GM18511 (cell line): ENCODE measurements around the gene CHM.
"Not testable (repeated sequence)": the region's sequence is repeated elsewhere in the genome, so short reads cannot be mapped to it uniquely, and the experiment has no call there.

Source experiments
- ATAC-seq: cut with Tn5 transposase; IDR thresholded peaks from one replicate; pipeline ENCODE4 v1.9.1; 2021; ENCODE audit warnings: mild to moderate bottlenecking, moderate library complexity; ENCODE audit not compliant: unreplicated experiment

The CHM gene

GRCh38 chrX:85996555-85996954, 50.8 kb downstream of the CHM start:
- ATAC-seq, result no peak

GRCh38 chrX:85995641-85996040, 51.7 kb downstream of the CHM start:
- no peak for ATAC-seq

GRCh38 chrX:85994797-85995196, 52.6 kb downstream of the CHM start:
- no peak for ATAC-seq

- ATAC-seq, result no peak
Observed at GRCh38 chrX:85994228-85994627, 53.1 kb downstream of the CHM start.

GRCh38 chrX:85993539-85994197, 53.7 kb downstream of the CHM start:
- no peak for ATAC-seq

- ATAC-seq, result no peak
Observed at GRCh38 chrX:85992811-85993229, 54.5 kb downstream of the CHM start.

GRCh38 chrX:85988353-85988752, 59.0 kb downstream of the CHM start:
- no peak for ATAC-seq

- ATAC-seq, result no peak
Observed at GRCh38 chrX:85980286-85980685, 67.1 kb downstream of the CHM start.

GRCh38 chrX:85977218-85977617, 70.1 kb downstream of the CHM start:
- peak; percentile 95 for ATAC-seq

- not testable (repeated sequence) for ATAC-seq
Observed at GRCh38 chrX:85972351-85972750, 75.0 kb downstream of the CHM start.

GRCh38 chrX:85964744-85965143, 82.6 kb downstream of the CHM start:
- ATAC-seq, result no peak

- ATAC-seq, result no peak
Observed at GRCh38 chrX:85963736-85964135, 83.6 kb downstream of the CHM start.

- ATAC-seq, result no peak
Observed at GRCh38 chrX:85955510-85955909, 91.8 kb downstream of the CHM start.

- not testable (repeated sequence) for ATAC-seq
Observed at GRCh38 chrX:85944751-85945150, 102.6 kb downstream of the CHM start.

- no peak for ATAC-seq
Observed at GRCh38 chrX:85941275-85941674, 106.1 kb downstream of the CHM start.

GRCh38 chrX:85939942-85940341, 107.4 kb downstream of the CHM start:
- not testable (repeated sequence) for ATAC-seq

- not testable (repeated sequence) for ATAC-seq
Observed at GRCh38 chrX:85934399-85934798, 113.0 kb downstream of the CHM start.

GRCh38 chrX:85930099-85930498, 117.3 kb downstream of the CHM start:
- ATAC-seq, result no peak

GRCh38 chrX:85928606-85929005, 118.8 kb downstream of the CHM start:
- no peak for ATAC-seq

- no peak for ATAC-seq
Observed at GRCh38 chrX:85927740-85928139, 119.6 kb downstream of the CHM start.

- no peak for ATAC-seq
Observed at GRCh38 chrX:85922821-85923220, 124.5 kb downstream of the CHM start.

- ATAC-seq, result not testable (repeated sequence)
Observed at GRCh38 chrX:85916656-85917280, 130.6 kb downstream of the CHM start.

- ATAC-seq, result no peak
Observed at GRCh38 chrX:85914431-85914830, 132.9 kb downstream of the CHM start.
